Spleen (tissue), 7 donors: ENCODE data around the gene SLC22A4.

Experiments
- CTCF ChIP-seq, 11 experiments: fragments of 200-600 bp in 7 of 11; fragments of 450-650 bp in 4 of 11; sonication (generic) in 4 of 11; IDR thresholded peaks in 8 of 11; conservative IDR thresholded peaks in 3 of 11; 1 replicate in 7 of 11; 2 replicates in 4 of 11; pipeline versions ENCODE4 v1.4.0 to v1.8.0; 2016 to 2021; ENCODE audit warnings: antibody characterized with exemption in 11 of 11, inconsistent platforms in 4 of 11, mild to moderate bottlenecking in 1 of 11
- POLR2A ChIP-seq, 3 donors: fragments of 450-650 bp; IDR thresholded peaks; one replicate each; pipeline ENCODE4 v1.5.1; 2017; ENCODE audit warnings: antibody characterized with exemption in 3 of 3, mild to moderate bottlenecking in 1 of 3
- donor health status: DM: no; HTN: no; CAD: no; lungs with moderate emphysema.
- donor health status: DM: no; HTN: no; CAD: no.
- donor health status: DM: no; HTN: no; CAD: no.

GRCh38 chr5:132302413-132302812, 8.2 kb downstream of the SLC22A4 start:
- no peak for TF ChIP-seq CTCF (IDR thresholded peaks at IDR 0.05 in 8 of 11, conservative IDR thresholded peaks at IDR 0.05 in 3 of 11)
- TF ChIP-seq POLR2A (IDR thresholded peaks at IDR 0.05): no peak
